ELF-1 (cell line): ENCODE measurements around the gene TPPP2.
"Not testable (repeated sequence)": the region's sequence is repeated elsewhere in the genome, so short reads cannot be mapped to it uniquely, and the experiment has no call there.

Experiments
- DNase-seq: peaks from one replicate; pipeline ENCODE4 v3.0.0-alpha.2; 2016; ENCODE audit warnings: low read depth, low spot score

Gene TPPP2

DNA sequence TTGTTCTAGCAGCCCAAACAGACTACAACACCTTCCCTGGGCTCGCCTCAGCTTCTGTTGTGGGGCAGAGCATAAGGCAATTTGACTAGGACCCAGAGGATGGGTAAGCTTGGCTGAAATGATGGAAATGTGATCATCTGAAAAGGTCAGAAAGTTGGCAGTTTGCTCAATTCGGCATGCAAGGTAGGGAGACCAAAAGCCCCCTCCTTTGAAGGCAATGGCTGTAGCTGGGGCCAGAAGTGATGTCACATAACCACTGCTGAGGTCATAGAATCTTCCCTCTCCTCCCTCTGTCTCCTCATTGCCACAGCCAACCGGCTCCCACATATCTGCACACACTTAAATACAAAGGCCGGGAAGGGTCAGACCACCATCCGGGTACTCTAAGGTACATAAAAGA, at the start of gene TPPP2:
TSS of gene TPPP2 (plus strand) at position 301 of the 400 bp plus-strand sequence. CDS start 365 bp downstream, outside the sequence.
- no peak for DNase-seq

DNA sequence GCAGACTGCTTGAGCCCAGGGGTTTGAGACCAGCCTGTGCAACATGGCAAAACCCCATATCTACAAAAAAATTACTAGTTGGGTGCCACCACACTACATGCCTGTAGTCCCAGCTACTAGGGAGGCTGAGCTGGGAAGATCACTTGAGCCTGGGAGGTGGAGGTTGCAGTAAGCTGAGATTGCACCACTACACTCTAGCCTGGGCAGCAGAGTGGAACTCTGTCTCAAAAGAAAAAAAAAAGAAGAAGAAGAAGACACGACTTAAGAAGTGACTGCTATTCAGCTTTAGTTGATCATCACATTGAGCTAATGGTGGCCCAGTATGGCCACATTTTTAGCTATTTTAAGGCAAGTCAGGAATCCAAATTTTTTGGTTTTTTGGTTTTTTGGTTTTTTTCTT, 49.1 kb upstream of the TPPP2 start:
- DNase-seq: no peak

DNA sequence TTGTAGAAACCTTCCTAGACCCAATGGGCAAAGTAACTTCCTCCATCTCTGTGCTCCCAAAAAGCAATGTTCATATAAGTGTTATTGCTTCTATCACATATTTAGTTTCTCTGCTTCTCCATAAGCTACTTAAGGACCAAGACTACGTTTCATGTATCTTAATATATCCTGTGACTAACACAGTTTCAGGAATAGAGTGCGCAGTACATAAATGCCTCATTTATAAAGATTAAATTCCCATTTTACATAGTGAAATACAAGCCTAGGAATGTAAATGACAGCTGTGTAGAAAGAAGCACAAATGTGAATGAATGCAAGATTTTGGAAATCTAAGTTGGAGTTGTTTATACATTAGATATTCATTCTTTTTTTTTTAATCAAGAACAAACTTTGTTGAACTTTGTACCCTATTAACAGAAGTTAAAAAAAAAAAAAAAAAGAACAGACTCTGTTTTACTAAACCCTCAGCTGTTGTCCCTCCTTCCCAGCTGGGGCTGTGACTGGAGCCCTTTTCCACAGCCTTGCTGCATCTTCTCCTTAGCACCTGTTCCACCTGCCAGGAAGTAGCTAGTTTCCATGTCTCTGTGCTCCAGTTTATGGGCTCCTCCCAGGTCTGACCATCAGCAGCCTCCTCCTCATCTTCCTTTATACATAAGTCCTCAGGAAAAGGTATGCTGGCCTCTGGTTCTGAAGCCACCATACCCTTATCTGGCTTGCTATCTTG, 47.2 kb upstream of the TPPP2 start:
- no peak for DNase-seq

DNA sequence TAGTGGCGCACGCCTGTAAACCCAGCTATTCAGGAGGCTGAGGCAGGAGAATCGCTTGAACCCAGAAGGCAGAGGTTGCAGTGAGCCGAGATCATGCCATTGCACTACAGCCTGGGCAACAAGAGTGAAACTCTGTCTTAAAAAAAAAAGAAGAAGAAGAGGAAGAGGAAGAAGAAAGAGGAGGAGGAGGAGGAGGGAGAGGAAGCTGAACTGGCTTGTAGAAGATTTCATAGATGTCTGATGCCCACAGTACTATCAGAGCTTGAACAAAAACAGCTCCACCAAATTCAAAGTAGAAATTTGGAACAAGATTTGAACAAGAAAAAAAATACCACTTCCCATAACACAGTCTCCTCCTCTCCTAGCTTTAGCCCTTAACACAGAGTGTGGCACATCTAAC, 44.4 kb upstream of the TPPP2 start:
- not testable (repeated sequence) for DNase-seq

DNA sequence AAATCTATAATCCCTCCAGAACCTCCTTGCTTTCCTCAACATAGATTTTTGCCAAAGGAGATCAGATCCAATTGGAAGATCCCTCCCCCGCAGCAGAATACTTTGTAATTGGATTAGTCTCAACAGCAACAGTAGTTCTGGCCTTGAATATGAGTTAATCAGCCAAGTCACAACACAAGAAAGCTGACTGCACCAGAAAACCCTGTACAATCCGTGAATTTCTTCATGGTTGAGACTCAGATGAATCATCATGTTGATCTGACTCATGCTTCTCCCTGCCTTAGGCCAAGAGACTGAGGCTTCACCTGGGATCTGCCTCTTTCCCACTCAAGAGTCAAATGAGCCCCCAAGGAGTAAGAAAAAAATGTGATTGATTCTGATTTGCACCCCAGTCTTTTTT, 43.2 kb upstream of the TPPP2 start:
- DNase-seq: no peak

DNA sequence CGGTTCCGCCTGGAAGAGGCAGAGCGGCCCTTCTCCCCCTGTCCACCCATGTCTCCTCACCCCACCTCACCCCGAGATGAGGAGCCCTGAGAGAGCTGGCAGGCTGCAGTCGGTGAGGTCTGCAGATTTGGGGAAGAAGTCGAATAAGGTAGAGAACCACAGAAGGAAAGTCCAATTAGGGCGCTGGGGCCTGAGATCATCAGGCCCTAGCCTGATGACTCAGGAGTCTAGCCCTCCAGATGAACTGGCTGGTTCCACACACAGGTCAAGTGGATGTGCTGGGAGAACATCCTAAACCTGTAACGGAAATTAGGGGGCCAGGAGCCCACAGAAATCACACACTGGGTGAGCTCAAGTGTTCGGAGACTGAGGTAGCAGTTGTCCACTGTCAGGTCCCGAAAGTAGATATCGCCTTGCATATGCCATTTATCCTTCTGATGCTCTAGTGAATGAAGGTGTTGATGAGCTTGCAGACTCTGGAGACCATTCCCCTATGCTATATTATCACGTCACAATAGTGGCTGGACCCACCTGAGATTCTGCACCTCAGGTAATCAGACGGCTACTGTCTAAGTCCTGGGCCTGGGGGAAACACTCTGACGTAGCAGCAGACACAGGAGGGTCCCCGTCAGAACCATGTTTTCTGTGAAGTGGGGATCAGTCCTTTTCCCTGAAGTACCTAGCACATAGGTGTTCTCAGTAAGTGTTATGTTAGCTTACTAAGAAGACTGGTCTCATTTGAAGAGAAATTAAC, 41.1 kb upstream of the TPPP2 start:
- no peak for DNase-seq

DNA sequence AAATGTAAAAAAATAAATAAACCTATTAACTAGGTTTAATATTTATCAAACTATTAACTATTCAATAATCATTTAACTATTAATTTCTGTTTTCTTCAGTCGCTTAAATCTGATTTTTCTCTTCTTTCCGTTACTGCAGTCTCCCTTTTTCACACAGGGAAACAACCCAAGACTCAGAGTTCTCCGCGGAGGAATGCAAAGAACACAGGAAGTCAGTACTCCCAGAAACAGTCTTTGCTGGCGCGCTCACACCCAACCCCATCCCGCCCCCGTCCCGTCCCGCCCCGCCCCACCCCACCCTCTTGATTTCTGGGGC, 40.6 kb upstream of the TPPP2 start:
- no peak for DNase-seq

DNA sequence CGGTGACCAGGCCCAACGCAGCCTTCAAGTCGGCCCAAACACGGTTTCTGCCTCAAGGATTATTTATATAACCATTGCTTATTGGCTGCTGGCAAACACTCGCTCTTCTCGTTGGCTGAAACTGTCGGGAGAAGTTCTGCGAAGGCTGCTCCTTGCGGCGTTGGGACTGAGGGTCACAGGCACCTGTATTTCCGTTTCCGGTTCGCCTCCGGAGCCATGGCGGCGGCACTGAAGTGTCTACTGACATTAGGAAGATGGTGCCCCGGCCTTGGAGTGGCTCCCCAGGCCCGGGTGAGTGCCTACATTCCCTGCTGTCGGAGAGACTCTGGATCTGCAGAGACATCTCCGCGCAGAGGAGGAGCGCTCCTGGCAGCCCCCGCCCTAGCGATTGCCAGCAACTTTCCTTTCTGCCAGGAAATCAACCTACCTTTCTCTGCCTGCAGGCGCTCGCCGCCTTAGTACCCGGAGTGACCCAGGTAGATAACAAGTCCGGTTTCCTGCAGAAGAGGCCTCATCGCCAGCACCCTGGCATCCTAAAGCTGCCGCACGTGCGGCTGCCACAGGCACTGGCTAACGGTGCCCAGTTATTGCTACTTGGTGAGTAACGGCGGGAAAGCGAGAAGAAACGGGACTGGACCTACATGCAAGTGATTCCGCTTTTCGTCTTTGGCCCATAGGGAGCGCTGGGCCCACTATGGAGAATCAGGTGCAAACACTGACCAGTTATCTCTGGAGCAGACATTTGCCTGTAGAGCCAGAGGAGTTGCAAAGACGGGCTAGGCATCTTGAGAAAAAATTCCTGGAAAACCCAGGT, 40.0 kb upstream of the TPPP2 start, which contains the start of gene METTL17:
TSS of gene METTL17 (plus strand) at position 194 of the 814 bp plus-strand sequence. CDS start at position 217, 23 bp downstream.
- peak; percentile 97 for DNase-seq

DNA sequence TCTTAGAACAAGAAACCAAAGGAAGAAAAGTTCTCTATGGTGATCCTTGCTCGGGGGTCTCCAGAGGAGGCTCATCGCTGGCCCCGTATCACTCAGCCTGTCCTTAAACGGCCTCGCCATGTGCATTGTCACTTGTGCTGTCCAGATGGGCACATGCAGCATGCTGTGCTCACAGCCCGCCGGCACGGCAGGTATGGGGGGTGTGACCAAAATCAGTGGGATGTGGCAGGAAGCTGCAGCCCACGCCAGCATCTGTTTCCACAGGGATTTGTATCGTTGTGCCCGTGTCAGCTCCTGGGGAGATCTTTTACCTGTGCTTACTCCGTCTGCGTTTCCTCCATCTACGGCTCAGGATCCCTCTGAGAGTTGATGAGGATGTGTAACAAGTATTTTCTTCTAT, 33.5 kb upstream of the TPPP2 start:
- no peak for DNase-seq

DNA sequence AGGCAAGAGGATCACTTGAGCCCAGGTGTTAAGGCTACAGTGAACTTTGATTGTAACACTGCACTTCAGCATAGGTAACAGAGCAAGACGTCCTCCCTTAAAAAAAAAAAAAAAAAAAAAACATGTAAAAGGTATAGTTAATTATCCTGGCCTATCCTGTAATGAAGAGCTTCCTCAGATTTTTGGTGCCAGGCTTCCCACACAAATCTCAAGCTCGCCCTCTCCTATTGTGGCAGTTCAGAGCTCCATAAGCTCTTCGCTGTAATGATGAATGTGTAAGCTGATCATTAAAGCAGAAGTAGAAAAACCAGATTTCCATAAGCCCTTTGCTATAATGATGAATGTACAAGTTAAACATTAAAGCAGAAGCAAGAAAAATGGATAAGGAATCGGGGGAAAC, 32.9 kb upstream of the TPPP2 start:
- DNase-seq: no peak

DNA sequence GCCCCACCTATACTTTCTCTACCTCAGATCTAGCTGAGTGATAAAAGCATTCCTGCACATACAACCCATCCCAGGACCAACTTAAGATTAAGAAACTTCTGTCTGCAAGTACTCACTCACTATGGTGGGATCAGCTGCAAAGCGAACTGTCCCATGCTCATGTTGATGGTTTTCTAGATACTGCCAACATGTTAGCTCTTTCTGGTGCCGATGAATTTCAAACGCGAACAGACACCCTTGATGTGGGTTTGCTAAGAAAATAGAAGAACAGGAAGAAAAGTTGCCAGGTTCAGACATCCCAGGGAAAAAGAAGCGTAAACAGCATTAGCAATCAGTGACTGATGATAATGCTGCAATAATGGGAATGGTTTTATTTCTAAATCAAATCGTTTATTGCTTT, 32.5 kb upstream of the TPPP2 start:
- DNase-seq: no peak

DNA sequence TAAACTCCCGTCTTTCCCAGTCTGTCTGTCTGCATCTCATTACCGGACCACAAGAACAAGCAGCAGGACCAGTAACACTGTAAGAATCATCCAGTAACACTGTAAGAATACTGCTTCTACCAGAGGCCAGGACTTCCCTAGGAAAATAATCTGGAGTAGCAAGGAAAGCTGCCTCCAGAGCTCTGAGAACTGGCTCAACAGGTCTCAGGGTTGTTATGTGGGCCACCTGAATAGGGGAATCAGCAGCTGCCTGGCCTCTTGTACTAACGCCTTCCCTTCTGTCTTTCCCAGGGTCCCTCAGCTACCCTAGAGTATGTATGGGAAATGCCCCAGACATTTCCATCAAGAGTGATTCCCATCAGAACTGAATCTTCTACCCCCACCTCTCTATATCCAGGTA, 31.9 kb upstream of the TPPP2 start:
- DNase-seq: peak; percentile 76

DNA sequence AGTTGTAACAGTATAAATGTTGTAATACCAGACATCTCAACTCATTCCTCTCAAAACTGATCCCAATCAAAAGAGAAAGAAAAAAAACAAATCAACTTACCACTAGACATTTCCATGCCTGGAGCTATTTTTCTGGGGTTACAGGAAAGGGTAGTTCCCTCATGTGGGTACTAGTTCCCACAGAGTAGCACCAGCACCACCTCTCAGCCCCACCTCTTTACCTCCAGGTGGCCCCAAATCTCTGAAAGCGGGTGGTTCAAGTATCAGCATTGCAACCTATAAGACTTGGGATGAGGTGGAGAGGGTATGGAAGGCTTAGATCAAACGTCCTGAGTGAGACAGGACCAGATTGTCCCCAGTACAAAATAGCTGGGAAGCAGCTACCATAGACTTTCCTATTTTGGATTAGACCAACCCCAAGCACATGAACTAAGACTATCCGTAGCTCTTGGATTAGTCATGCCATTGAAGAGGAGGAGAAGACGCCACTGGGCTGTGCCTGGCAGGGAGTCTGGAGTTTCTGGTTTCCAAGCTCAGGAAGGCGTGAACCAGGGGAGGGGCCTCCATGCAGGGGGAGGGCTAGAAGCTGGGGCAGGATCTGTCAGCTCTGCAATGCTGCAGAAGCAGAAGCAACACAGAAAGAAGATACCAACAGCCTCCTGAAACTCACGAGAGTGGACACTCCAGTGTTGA, 31.2 kb upstream of the TPPP2 start, which contains the start of gene SLC39A2:
TSS of gene SLC39A2 (plus strand) at position 620 of the 693 bp plus-strand sequence. CDS start 154 bp downstream, outside the sequence.
- peak; percentile 87 for DNase-seq

DNA sequence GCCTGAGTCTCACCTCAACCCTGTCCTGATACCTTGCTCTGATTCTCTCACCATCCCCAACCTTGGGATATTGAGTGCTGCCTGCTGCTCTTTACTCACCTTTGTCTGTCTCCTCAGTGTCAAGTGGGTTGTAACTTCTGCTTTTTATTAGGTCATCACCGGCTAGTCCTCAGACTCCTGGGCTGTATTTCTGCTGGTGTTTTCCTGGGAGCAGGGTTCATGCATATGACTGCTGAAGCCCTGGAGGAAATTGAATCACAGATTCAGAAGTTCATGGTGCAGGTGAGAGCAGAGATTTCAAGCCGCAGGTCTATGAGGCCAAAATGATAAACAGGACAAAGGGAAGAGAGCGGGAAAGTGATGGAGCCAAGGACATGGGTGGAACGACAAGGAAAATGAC, 30.4 kb upstream of the TPPP2 start:
- no peak for DNase-seq

DNA sequence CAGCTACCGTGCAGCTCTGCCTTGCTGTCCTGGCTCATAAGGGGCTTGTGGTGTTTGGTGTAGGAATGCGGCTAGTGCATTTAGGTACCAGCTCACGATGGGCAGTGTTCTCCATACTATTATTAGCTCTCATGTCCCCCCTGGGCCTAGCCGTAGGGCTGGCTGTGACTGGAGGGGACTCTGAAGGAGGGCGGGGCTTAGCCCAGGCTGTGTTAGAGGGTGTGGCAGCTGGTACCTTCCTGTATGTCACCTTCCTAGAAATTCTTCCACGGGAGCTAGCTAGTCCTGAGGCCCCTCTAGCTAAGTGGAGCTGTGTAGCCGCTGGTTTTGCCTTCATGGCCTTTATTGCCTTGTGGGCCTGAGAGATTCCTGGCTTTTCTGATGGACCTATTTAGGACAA, 28.8 kb upstream of the TPPP2 start:
- no peak for DNase-seq

DNA sequence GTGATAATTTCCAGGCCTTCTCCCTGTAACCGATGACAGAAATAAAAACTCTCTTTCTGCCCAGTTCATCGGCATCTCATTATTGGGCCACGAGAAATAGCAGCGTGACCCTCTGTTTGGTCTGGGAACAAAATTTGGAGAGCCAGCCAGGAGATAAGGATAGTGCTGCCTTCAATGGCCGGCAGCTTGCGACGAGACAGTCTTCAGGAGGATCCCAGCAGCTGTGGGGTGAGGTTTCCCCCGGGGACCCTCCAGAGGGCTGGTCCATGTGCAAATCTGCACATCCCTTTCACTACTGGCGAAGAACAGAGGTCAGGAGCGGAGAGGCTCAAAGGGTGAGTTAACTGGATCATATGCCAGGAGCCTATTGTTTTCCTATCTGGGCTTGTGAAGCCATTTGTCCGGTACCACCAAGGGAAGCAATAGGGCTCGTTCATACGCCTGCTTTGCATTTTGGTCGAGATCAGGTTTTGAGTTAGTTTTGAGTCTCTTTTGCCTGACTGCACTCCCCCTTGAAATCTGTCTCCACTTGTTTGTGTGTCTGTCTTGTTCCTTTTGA, 26.1 kb upstream of the TPPP2 start:
- DNase-seq: no peak

DNA sequence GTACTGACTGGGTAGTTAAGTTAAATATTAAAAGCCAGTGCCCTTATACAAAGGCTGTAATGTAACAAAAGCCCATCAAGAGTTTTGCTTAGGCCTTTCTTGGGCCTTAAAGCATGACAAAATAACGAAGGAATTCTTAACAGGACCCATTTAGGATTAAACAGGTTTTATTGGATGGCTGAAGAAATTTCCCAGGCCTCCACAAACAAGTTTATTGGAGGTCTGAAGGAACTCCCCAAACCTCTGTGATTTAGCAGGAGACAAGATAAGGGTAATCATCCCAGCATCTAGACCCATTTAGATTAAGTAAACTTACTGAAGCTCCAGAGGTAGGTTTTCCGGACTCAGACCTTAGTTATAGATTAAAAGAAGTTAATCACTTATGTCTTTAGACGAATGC, 20.3 kb upstream of the TPPP2 start:
- DNase-seq: not testable (repeated sequence)

DNA sequence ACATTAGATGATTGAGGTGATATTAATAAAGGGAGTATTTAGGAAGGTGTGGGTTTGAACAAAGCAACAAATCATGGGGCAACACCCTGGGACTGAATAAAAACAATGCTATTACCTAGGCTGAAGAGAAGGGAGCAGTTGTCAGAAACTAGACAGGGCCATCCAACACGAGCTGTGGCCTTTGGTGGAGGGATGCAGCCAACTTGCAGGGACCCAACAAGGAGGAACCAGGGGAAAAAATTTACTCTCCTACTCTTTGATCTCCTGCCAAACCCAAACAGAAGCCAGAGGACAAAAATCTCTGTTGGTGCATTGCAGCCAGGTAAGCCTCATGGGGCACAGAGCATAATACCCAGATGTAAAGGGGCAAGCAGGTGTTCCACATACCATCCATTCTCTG, 18.9 kb upstream of the TPPP2 start:
- DNase-seq: no peak

DNA sequence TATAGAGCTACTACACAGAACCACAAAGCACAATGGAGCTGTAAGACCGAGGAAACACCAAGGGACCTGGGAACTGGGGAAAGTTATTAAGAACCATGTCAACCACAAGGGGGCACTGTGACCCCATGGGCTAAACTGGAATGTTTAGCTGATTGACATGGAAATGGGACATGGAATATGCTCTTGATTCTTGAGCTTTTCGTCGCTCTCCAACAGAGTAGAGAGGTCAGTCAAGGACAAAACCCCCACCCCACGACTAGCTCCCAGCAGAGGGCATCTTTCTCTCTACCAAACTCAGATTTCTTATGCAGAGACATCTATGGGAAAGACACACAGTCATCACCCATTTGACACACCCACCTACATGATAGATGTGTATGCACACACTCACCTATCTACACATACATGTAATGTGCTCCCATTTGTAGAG, 15.2 kb upstream of the TPPP2 start:
- peak; percentile 86 for DNase-seq

DNA sequence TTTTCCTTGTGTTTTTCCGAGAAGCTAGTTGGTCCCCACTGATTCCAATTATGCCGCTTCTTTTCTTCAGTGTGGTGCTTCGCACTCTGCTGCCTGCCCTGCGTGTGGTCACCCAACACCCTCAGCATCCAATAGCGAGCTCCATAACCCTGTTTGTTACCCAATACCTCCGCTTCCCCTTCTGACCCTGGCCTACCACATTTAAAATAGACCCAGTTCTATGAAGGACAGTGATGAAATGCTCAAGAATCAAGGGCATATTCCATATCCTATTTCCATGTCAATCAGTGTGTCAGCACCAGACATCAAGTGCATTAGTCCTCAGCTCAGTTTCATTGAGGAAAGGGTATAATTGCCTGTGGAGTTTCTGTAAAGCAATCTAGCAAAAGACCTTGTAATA, 14.7 kb upstream of the TPPP2 start:
- no peak for DNase-seq
